ENCODE results near the gene FIP1L1.
A peak's percentile ranks its signal among the peaks of the same experiment; 100 is the strongest.

FIP1L1 gene

DNA sequence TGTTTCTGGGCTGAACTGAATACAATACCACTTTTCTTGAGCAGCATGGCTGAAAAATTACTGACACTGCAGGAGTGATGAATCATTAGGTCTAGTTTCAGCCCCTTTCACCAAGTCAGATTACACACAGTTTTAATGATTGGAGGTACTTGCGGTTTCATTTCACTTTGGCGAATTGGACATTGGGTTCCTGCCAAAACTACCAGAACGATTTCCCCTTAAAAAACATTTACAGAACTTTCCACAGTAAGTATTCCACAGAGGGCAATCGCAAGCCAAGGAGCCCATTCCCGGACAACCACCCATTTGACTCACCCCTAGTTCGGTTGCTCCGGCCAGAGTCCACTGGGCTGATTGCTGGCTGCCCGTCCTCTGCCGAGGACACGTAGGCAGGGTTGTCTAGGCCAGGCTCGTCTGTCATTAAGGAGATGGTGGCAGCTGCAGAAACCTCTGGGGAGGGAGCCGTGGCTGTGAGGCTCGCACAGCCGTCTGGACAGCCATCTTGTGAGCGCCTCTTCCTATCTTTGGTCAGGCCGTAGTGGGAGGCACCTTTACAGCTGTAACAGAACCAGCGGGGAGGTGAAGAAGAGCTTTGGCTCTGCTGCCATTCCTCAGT is 130.3 kb downstream of the FIP1L1 start:
- peak; percentile 58 for DNase-seq

DNA sequence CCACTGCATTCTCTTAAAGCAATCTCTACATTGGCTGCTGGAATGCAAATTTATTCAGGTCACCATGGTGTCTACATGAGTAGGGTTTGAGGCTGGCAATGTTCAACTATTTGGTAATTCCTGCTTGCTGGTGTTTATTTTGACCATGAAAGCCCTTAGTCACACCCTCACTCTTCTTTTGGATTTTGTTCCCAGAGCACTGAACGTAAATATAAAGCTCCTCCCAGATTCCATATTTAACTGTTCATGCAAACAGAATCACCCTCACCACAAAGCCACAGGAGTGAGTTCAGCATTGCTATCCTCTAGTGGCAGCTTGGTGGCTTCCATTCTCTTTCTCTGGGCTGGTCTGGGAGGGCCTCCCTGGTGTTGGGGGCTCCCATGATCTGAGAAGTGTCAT is 131.0 kb downstream of the FIP1L1 start:
- no peak for DNase-seq

DNA sequence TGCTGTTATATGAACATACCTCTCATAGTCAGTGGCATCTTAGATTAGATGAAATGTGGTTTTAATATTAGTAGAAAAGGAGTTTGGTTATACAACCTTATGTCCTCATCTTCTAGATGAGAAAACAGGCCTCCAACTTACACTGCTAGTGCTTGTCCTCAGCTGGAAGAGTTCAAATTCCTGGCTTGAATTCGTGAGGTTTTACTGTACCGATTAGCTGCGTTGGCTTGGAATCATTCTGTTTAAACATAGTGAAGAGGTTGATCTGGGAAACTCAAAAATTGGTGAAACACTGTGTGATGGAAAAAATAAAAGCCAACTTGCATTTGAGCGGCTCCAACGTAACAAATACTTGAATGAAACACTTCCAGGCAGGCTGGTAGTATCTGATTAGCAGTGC is 132.9 kb downstream of the FIP1L1 start:
- DNase-seq: no peak
